Panc1 (cell line): Measurements from ENCODE around the gene ANO1. TPM values are rescaled to one million over a fixed set of nuclear protein-coding genes. Genes with fewer than 3 reads are reported as not detected.

Experiments used
- ATAC-seq: fragments of 200-7000 bp; cut with Tn5 transposase; 2 replicates; pipeline ENCODE4 v1.9.1; 2020; ENCODE audit warnings: mild to moderate bottlenecking, moderate library complexity
- BruUV-seq: library from RNA; stranded (reverse); fragments of 400-500 nt; replicated peaks from 2 replicates; lab custom pipeline; 2021; lab: Mats Ljungman, UMichigan
- CTCF ChIA-PET: fragments of 300-600 bp; sonication (Branson Sonifier 250); formaldehyde crosslinking; loops from one replicate; lab custom pipeline; 2022; ENCODE audit warnings: antibody characterized with exemption; lab: Charles Lee
- POLR2A ChIA-PET: fragments of 300-600 bp; sonication (Branson Sonifier 250); formaldehyde crosslinking; loops from one replicate; lab custom pipeline; 2022; ENCODE audit warnings: antibody characterized with exemption; lab: Charles Lee
- DNase-seq: peaks from one replicate; pipeline ENCODE4 v3.0.0-alpha.2; 2010; ENCODE audit warnings: low read depth, low spot score
- H3K27ac ChIP-seq: 2 replicates; pipeline ENCODE4 v1.5.1; 2011; ENCODE audit warnings: mild to moderate bottlenecking, low read length, inconsistent platforms
- H3K27me3 ChIP-seq: fragments of 200-500 bp; sonication (Bioruptor generic); 2 replicates; pipeline ENCODE4 v1.6.0; 2014; ENCODE audit warnings: low read length, inconsistent platforms; ENCODE audit not compliant: control insufficient read depth, insufficient read depth
- H3K36me3 ChIP-seq: fragments of 200-500 bp; sonication (Bioruptor generic); 2 replicates; pipeline ENCODE4 v1.5.1; 2014; ENCODE audit warnings: inconsistent platforms, mild to moderate bottlenecking, low read length, moderate library complexity; ENCODE audit not compliant: control insufficient read depth, insufficient read depth
- H3K4me1 ChIP-seq: 2 replicates; pipeline ENCODE4 v1.5.1; 2011; ENCODE audit warnings: inconsistent platforms, mild to moderate bottlenecking, low read length, moderate library complexity; ENCODE audit not compliant: control insufficient read depth, insufficient read depth
- H3K4me3 ChIP-seq, 2 experiments: 2 replicates each; pipeline ENCODE4 v1.5.1; 2011 to 2012; ENCODE audit warnings: low read depth in 2 of 2, low read length in 2 of 2, mild to moderate bottlenecking in 2 of 2, inconsistent platforms in 1 of 2, moderate library complexity in 1 of 2
- H3K9me3 ChIP-seq: fragments of 200-500 bp; sonication (Bioruptor generic); 2 replicates; pipeline ENCODE4 v1.5.1; 2014; ENCODE audit warnings: low read depth, mild to moderate bottlenecking, inconsistent platforms, low read length, moderate library complexity; ENCODE audit not compliant: control insufficient read depth, insufficient read depth
- CTCF ChIP-seq: fragments of 450-650 bp; IDR thresholded peaks from 2 replicates; pipeline ENCODE4 v1.5.1; 2017; ENCODE audit warnings: mild to moderate bottlenecking
- POLR2AphosphoS5 ChIP-seq: IDR thresholded peaks from 2 replicates; pipeline ENCODE4 v1.6.1; 2012; ENCODE audit warnings: mild to moderate bottlenecking, low read depth, low read length, moderate library complexity
- REST ChIP-seq, 2 experiments: IDR thresholded peaks; 2 replicates each; pipeline ENCODE4 v1.6.1; 2011 to 2012; ENCODE audit warnings: low read depth in 2 of 2, control low read depth in 1 of 2, low read length in 1 of 2, mild to moderate bottlenecking in 1 of 2, moderate library complexity in 1 of 2; ENCODE audit not compliant: insufficient read depth in 1 of 2
- SIN3A ChIP-seq: IDR thresholded peaks from 2 replicates; pipeline ENCODE4 v1.6.1; 2012; ENCODE audit warnings: low read depth, mild to moderate bottlenecking, low read length, moderate library complexity, borderline replicate concordance; ENCODE audit not compliant: insufficient read depth
- TCF7L2 ChIP-seq: IDR thresholded peaks from 2 replicates; pipeline ENCODE4 v1.6.1; 2011; ENCODE audit warnings: mild to moderate bottlenecking, low read depth, low read length, inconsistent platforms
- in situ Hi-C: cut with HindIII; loops from 2 replicates; pipeline ENCODE4 v1.10.0; 2016; ENCODE audit warnings: low sequenced_read_pairs, low pct_unique_long_range_greater_than_20kb
- intact Hi-C: fragments of 100-400 bp; cut with micrococcal nuclease; formaldehyde crosslinking; loops from one replicate; pipeline ENCODE4 v1.10.0; 2022; ENCODE audit not compliant: unreplicated experiment
- total RNA-seq: library from RNA; stranded (reverse); gene quantifications from one replicate; pipeline ENCODE4 v1.2.1, GENCODE V29; 2021; ENCODE audit not compliant: unreplicated experiment

Gene ANO1
- total RNA-seq, 1 experiment from 2014 or later, result 2.3 TPM

- Histone ChIP-seq H3K36me3 (no peaks in the 10 kb centered on the region), H3K27me3 (no peaks in the 10 kb centered on the region; the same call in 1 of the 2 replicates), H3K9me3 (no peaks in the 10 kb centered on the region), H3K4me1 (peaks cover 9% of the 10 kb centered on the region; the same call in 1 of the 2 replicates), H3K4me3 (no peak overlapping the region), H3K27ac (no peak overlapping the region)
- CTCF ChIA-PET, result no interaction called here
- in situ Hi-C loops (loop anchor here (10.0 kb wide), 1 partner anchor 77 kb away; no protein-coding TSS in a partner anchor), intact Hi-C loops (no loop called here)
- no TSS peak for BruUV-seq
- no peak for DNase-seq
- POLR2A ChIA-PET, result no interaction called here
- ATAC-seq, result 0 out of 2 replicates have a peak, but pooled peaks have one; percentile 3
- no peak for TF ChIP-seq SIN3A
- no peak for TF ChIP-seq POLR2AphosphoS5
- no peak for TF ChIP-seq TCF7L2
- no peak for TF ChIP-seq REST (IDR thresholded peaks at IDR 0.05; ENCODE audit: insufficient read depth in 1 of 2, low read depth in 2 of 2, low read length in 1 of 2)
- TF ChIP-seq CTCF, result no peak
These were observed 30.1 kb downstream of the ANO1 start for GRCh38 chr11:70108250-70108649.

- no peaks in the 10 kb centered on the region for H3K36me3 ChIP-seq
- DNase-seq, result no peak
These were observed 30.9 kb downstream of the ANO1 start for GRCh38 chr11:70109006-70109405.

More at GRCh38 chr11:70109006-70109405, 30.9 kb downstream of the ANO1 start:
- BruUV-seq, result no TSS peak
- ChIA-PET CTCF (no interaction called here), POLR2A (no interaction called here)
- no peak for TF ChIP-seq POLR2AphosphoS5
- TF ChIP-seq CTCF, result no peak
- TF ChIP-seq REST (IDR thresholded peaks at IDR 0.05; ENCODE audit: insufficient read depth in 1 of 2, low read depth in 2 of 2, low read length in 1 of 2), result no peak
- no peak for TF ChIP-seq TCF7L2
- no peak for TF ChIP-seq SIN3A
- intact Hi-C loops (no loop called here), in situ Hi-C loops (loop anchor here (10.0 kb wide), 1 partner anchor 76 kb away; no protein-coding TSS in a partner anchor)
- Histone ChIP-seq H3K27ac (no peak overlapping the region), H3K9me3 (no peaks in the 10 kb centered on the region), H3K27me3 (no peaks in the 10 kb centered on the region; the same call in 1 of the 2 replicates), H3K4me3 (no peak overlapping the region), H3K4me1 (peaks cover 9% of the 10 kb centered on the region; the same call in 1 of the 2 replicates)
- ATAC-seq, result no peak
